Hindlimb muscle (tissue), 1 donor: Measurements from ENCODE around the gene ADD3. TPM values are rescaled to one million over a fixed set of nuclear protein-coding genes. Genes with fewer than 3 reads are reported as not detected.

Source experiments
- DNase-seq: peaks from one replicate; pipeline ENCODE4 v3.0.0-alpha.2; 2013
- polyA plus RNA-seq: library from polyadenylated mRNA; unstranded; fragments of 120-200 nt; gene quantifications from one replicate; pipeline ENCODE4 v1.2.1, GENCODE V29; 2013; ENCODE audit not compliant: insufficient read length

The ADD3 gene
- 101 TPM for polyA plus RNA-seq

GRCh38 chr10:110007701-110008517, at the start of gene ADD3:
ADD3 (plus strand) TSS chr10:110007984; CDS start chr10:110100654, 92,670 bp downstream.
- peak; percentile 94 for DNase-seq

GRCh38 chr10:109958059-109958458, 49.7 kb upstream of the ADD3 start:
- DNase-seq: no peak

GRCh38 chr10:109959259-109960145, 48.3 kb upstream of the ADD3 start:
- DNase-seq: no peak

GRCh38 chr10:109960682-109961081, 47.1 kb upstream of the ADD3 start:
- DNase-seq: no peak

- no peak for DNase-seq
Measured at GRCh38 chr10:109961174-109962001, 46.4 kb upstream of the ADD3 start.

GRCh38 chr10:109962247-109962646, 45.5 kb upstream of the ADD3 start:
- DNase-seq: no peak

- DNase-seq: no peak
Measured at GRCh38 chr10:109963439-109963838, 44.3 kb upstream of the ADD3 start.

GRCh38 chr10:109964318-109964717, 43.5 kb upstream of the ADD3 start:
- DNase-seq: no peak

- DNase-seq: no peak
Measured at GRCh38 chr10:109966961-109967738, 40.6 kb upstream of the ADD3 start.

- no peak for DNase-seq
Measured at GRCh38 chr10:109967739-109968088, 40.1 kb upstream of the ADD3 start.

- DNase-seq: no peak
Measured at GRCh38 chr10:109968953-109969759, 38.6 kb upstream of the ADD3 start.

- DNase-seq: no peak
Measured at GRCh38 chr10:109969760-109970346, 37.9 kb upstream of the ADD3 start.

GRCh38 chr10:109971634-109972033, 36.1 kb upstream of the ADD3 start:
- no peak for DNase-seq

GRCh38 chr10:109972372-109973001, 35.3 kb upstream of the ADD3 start:
- no peak for DNase-seq

- no peak for DNase-seq
Measured at GRCh38 chr10:109973326-109973829, 34.4 kb upstream of the ADD3 start.

GRCh38 chr10:109974504-109975191, 33.1 kb upstream of the ADD3 start:
- DNase-seq: no peak

GRCh38 chr10:109975244-109976190, 32.3 kb upstream of the ADD3 start:
- no peak for DNase-seq

GRCh38 chr10:109976681-109977080, 31.1 kb upstream of the ADD3 start:
- DNase-seq: no peak
